HG03139 (cell line): Measurements from ENCODE around the gene LRRC8B.
A peak's percentile ranks its signal among the peaks of the same experiment; 100 is the strongest.
"Not testable (repeated sequence)": the region's sequence is repeated elsewhere in the genome, so short reads cannot be mapped to it uniquely, and the experiment has no call there.

Source experiments
- ATAC-seq: cut with Tn5 transposase; IDR thresholded peaks from one replicate; pipeline ENCODE4 v1.9.1; 2021; ENCODE audit not compliant: unreplicated experiment

LRRC8B gene

DNA sequence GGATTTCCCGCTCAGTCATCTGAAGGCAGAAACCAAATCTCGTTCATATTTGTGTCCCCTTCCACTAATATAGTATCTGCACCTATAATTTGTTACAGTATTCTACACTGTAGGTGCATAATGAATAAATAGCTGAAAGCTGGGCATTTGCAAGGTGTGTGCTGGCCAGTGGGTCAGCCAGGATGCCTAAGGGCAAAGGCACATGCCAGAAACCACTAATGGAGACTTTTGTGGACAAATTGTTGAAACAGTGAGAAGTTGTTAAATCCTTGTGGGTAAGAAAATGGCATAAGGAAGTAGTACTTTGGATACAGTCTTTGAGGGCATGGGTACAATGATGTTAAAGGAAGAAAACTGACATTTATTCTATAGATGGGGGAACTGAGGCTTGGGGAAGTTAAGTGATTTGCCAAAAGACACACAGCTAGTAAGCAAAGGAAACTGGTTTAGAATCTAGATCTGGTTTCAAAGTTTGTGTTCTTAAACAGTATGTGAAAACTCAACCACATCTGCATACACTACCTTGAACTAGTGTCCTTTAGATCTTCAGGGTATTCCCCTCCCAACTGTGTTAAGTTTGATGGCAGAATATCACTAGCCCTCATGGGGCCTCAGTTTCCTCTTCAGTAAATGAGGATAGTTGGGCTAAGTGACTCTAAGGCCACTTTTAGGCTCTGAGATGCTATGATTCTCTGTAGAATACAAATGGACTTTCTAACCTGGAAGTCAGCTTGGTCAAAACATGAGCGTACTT lies 81.8 kb downstream of the LRRC8B start:
- ATAC-seq = no peak

GRCh38 chr1:89607156-89607555 lies 82.5 kb downstream of the LRRC8B start:
- ATAC-seq = no peak

- ATAC-seq = no peak
These were observed 83.1 kb downstream of the LRRC8B start for GRCh38 chr1:89607586-89608318.

GRCh38 chr1:89608319-89608983 lies 83.8 kb downstream of the LRRC8B start:
- no peak for ATAC-seq

- no peak for ATAC-seq
These were observed 84.5 kb downstream of the LRRC8B start for GRCh38 chr1:89608984-89609725.

DNA sequence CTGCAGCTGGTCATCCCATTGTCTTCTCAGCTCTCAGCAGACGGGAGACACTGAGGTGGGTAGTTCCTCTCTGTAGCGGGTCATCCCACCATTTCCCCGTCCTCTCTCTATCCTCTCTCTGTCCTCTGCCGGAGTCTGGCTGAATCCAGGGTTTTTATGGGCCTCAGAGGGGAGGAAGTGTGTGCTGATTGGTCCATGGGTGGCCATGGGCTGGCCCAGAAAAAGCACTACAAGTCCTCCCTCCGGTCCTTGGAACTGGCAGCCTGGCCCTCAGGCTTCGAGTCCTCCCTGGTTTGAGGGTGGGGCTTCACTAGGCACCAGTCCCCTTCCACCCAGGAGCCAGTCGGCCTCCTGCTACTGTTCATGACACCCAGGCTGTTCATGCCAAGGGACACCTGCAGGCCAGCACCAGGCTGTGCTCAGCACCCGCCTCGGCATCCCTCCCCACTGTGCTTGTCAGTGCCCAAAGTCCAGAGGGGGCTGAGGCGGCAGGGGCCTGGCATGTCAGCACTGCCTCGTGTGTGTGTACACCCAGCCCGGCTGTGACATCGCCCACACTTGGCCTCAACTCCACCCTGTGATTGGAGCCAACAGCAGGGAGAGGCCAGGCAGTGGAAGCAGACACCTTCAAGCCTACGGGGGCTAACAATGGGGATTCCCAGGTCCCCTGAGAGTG lies 85.3 kb downstream of the LRRC8B start:
- no peak for ATAC-seq

- no peak for ATAC-seq
These were observed 85.9 kb downstream of the LRRC8B start for GRCh38 chr1:89610457-89611011.

- ATAC-seq = peak; percentile 96
These were observed 87.1 kb downstream of the LRRC8B start for GRCh38 chr1:89611721-89612120.

GRCh38 chr1:89613928-89614327 lies 89.3 kb downstream of the LRRC8B start:
- ATAC-seq = no peak

- ATAC-seq = no peak
These were observed 91.3 kb downstream of the LRRC8B start for GRCh38 chr1:89615676-89616598.

GRCh38 chr1:89616844-89617627 lies 92.4 kb downstream of the LRRC8B start:
- no peak for ATAC-seq

- ATAC-seq = no peak
These were observed 96.0 kb downstream of the LRRC8B start for GRCh38 chr1:89620664-89621063.

- no peak for ATAC-seq
These were observed 98.3 kb downstream of the LRRC8B start for GRCh38 chr1:89622895-89623294.

DNA sequence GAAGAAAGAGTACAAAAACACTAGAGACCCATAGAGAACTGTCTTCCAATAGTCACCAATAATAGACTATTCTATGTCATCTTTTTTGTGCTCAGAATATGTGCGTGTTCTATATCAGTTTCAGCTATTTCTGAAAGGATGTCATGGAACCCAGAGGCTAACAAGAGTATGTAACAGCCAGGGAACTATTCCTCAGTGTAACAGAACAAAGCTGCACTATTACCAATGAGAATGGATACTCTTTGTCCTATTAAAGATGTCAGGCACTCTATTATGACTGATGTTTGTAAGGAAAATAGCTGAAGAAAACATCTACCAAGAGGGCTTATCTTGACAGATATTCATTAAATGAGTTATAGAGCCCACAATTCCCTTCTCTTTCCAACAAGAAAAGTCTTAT lies 99.7 kb downstream of the LRRC8B start:
- no peak for ATAC-seq

GRCh38 chr1:89624715-89625323 lies 100.2 kb downstream of the LRRC8B start:
- no peak for ATAC-seq

DNA sequence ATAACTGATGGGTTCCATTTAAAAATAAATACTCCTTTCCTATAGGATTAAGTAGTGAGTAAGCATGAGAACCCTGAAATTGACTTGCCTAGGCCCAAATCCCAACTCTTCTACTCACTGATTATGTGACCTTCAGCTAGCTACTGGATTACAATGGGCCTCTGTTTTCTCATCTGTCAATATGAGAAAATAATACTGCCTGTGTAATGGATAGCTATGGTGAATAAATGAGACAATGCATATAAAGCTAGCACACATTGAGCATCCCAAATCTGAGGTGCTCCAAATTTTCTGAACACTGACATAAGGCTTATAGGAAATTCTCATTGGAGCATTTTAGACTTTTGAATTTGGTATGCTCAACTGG lies 103.0 kb downstream of the LRRC8B start:
- ATAC-seq = no peak

GRCh38 chr1:89629146-89629545 lies 104.5 kb downstream of the LRRC8B start:
- ATAC-seq = no peak

DNA sequence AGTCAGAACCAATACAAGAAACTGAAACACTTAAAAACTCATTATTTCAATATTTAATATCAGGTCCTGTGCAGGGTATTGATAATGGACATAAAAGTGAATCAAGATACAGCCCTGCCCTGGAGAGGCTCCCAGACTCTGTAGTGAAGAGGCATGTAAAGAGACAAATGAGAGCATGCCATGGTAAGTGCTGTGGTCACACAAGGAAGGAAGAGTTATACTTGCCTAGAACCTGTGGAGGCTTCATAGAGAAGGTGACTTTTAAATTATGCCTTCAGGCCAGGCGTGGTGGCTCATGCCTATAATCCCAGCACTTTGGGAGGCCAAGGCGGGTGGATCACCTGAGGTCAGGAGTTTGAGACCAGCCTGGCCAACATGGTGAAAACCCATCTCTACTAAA lies 105.0 kb downstream of the LRRC8B start:
- ATAC-seq = not testable (repeated sequence)
